GM12878 (cell line): ENCODE data around the gene TMEM19. TPM values are rescaled to one million over a fixed set of nuclear protein-coding genes. Genes with fewer than 3 reads are reported as not detected.

ENCODE experiments used
- ATF2 ChIP-seq: IDR thresholded peaks from 2 replicates; pipeline ENCODE4 v1.6.1; 2012; ENCODE audit warnings: low read length, inconsistent platforms
- BCL3 ChIP-seq: IDR thresholded peaks from 2 replicates; pipeline ENCODE4 v1.6.1; 2011; ENCODE audit warnings: borderline replicate concordance, low read depth, mild to moderate bottlenecking, moderate library complexity, low read length; ENCODE audit not compliant: insufficient read depth, poor library complexity, severe bottlenecking
- CBX5 ChIP-seq: sonication (generic); IDR thresholded peaks from 2 replicates; pipeline ENCODE4 v1.6.1; 2016; ENCODE audit warnings: low read depth, moderate library complexity, mild to moderate bottlenecking, inconsistent platforms
- SIX5 ChIP-seq: IDR thresholded peaks from 2 replicates; pipeline ENCODE4 v1.6.1; 2011; ENCODE audit warnings: mild to moderate bottlenecking, low read depth, low read length, moderate library complexity; ENCODE audit not compliant: severe bottlenecking
- ZBED1 ChIP-seq: IDR thresholded peaks from 2 replicates; pipeline ENCODE4 v1.6.1; 2016; ENCODE audit warnings: borderline replicate concordance
- ZBTB40 ChIP-seq: fragments of 450-650 bp; IDR thresholded peaks from 2 replicates; pipeline ENCODE4 v1.6.1; 2016; ENCODE audit warnings: mild to moderate bottlenecking, moderate library complexity, borderline replicate concordance
- ZNF24 ChIP-seq: fragments of 450-650 bp; IDR thresholded peaks from 2 replicates; pipeline ENCODE4 v1.6.1; 2017; ENCODE audit warnings: antibody characterized with exemption, mild to moderate bottlenecking
- polyA plus RNA-seq, 11 experiments: library from polyadenylated mRNA; depleted of rRNA in 4 of 11; unstranded in 6 of 11; stranded (reverse) in 5 of 11; fragments of >200 nt; fragmentation: Nextera tagmentation in 4 of 11; fragmentation: Illumina TruSeq in 1 of 11; extraction: Ambion mirVana in 4 of 11; extraction: Trizol in 1 of 11; gene quantifications; 1 replicate in 1 of 11; 2 replicates in 10 of 11; pipeline versions ENCODE4 v1.2.1 to v1.2.3, GENCODE V29; 2011 to 2016; ENCODE audit warnings: inconsistent platforms in 2 of 11, missing spikeins in 2 of 11, low read depth in 1 of 11
- total RNA-seq, 4 experiments: library from RNA; depleted of rRNA in 3 of 4; stranded (reverse); fragments of >200 nt in 3 of 4; fragmentation: Illumina TruSeq in 1 of 4; extraction: Trizol in 1 of 4; gene quantifications; 2 replicates each; pipeline versions ENCODE4 v1.2.1 to v1.2.3, GENCODE V29; 2013 to 2021

The TMEM19 gene
- total and polyA plus RNA-seq, 10 of the 15 experiments (the other 5 are each of a cell fraction or from before 2014, with no cell fraction given): 26.7 to 54.9 (median 39.3) TPM

- no peak for TF ChIP-seq ATF2
- no peak for TF ChIP-seq BCL3
- no peak for TF ChIP-seq ZBED1
- TF ChIP-seq ZBTB40: no peak
- TF ChIP-seq CBX5: no peak
- TF ChIP-seq SIX5: no peak
- TF ChIP-seq ZNF24: no peak
- TF ChIP-seq, all 136 proteins: peak for 0
These were observed 63.8 kb downstream of the TMEM19 start (continued) for GRCh38 chr12:71749666-71750065.
